Neural progenitor cell (in vitro differentiated cells): ENCODE results near the gene KRTAP5-1. TPM values are rescaled to one million over a fixed set of nuclear protein-coding genes. Genes with fewer than 3 reads are reported as not detected.

Source experiments
- DNase-seq: peaks from one replicate; pipeline ENCODE4 v3.0.0-alpha.2; 2016; ENCODE audit warnings: low spot score
- H2AFZ ChIP-seq: fragments of 200-600 bp; sonication (generic); replicated peaks from 2 replicates; pipeline ENCODE4 v1.6.1; 2016; ENCODE audit warnings: antibody characterized with exemption
- H3F3A ChIP-seq: fragments of 200-600 bp; sonication (generic); 2 replicates; pipeline ENCODE4 v1.6.1; 2016; ENCODE audit warnings: antibody characterized with exemption, low read depth
- H3K27ac ChIP-seq: fragments of 200-600 bp; sonication (generic); 2 replicates; pipeline ENCODE4 v1.5.1; 2016; ENCODE audit warnings: mild to moderate bottlenecking
- H3K27me3 ChIP-seq: fragments of 200-600 bp; sonication (generic); 2 replicates; pipeline ENCODE4 v1.6.1; 2016; ENCODE audit warnings: mild to moderate bottlenecking, moderate library complexity
- H3K36me3 ChIP-seq: fragments of 200-600 bp; sonication (generic); 2 replicates; pipeline ENCODE4 v1.5.1; 2016
- H3K4me1 ChIP-seq: fragments of 200-600 bp; sonication (generic); 2 replicates; pipeline ENCODE4 v1.6.1; 2016; ENCODE audit warnings: mixed run types
- H3K4me2 ChIP-seq: fragments of 200-600 bp; sonication (generic); 2 replicates; pipeline ENCODE4 v1.6.1; 2016
- H3K4me3 ChIP-seq: fragments of 200-600 bp; sonication (generic); 2 replicates; pipeline ENCODE4 v1.5.1; 2016
- H3K79me2 ChIP-seq: fragments of 200-600 bp; sonication (generic); 2 replicates; pipeline ENCODE4 v1.6.1; 2016; ENCODE audit warnings: low read depth
- H3K9ac ChIP-seq: fragments of 200-600 bp; sonication (generic); 2 replicates; pipeline ENCODE4 v1.6.1; 2016
- H3K9me3 ChIP-seq: fragments of 200-600 bp; sonication (generic); 2 replicates; pipeline ENCODE4 v1.5.1; 2016; ENCODE audit warnings: low read depth
- H4K20me1 ChIP-seq: fragments of 200-600 bp; sonication (generic); 2 replicates; pipeline ENCODE4 v1.6.1; 2016; ENCODE audit warnings: low read depth
- H3K27ac Mint-ChIP-seq: 3 replicates; pipeline ENCODE4 v1.8.0; 2021; ENCODE audit warnings: mixed read lengths
- H3K27me3 Mint-ChIP-seq: 2 replicates; pipeline ENCODE4 v1.8.0; 2022; ENCODE audit warnings: low read depth, mild to moderate bottlenecking, inconsistent platforms, moderate library complexity, mixed read lengths; ENCODE audit not compliant: insufficient read depth
- H3K36me3 Mint-ChIP-seq: 3 replicates; pipeline ENCODE4 v1.8.0; 2021; ENCODE audit warnings: mixed read lengths
- H3K4me1 Mint-ChIP-seq: 3 replicates; pipeline ENCODE4 v1.8.0; 2021; ENCODE audit warnings: mixed read lengths
- H3K4me3 Mint-ChIP-seq: 3 replicates; pipeline ENCODE4 v1.8.0; 2021; ENCODE audit warnings: mild to moderate bottlenecking, moderate library complexity, mixed read lengths
- H3K9me3 Mint-ChIP-seq: 3 replicates; pipeline ENCODE4 v1.8.0; 2020; ENCODE audit warnings: mixed read lengths
- EZH2 ChIP-seq: fragments of 200-600 bp; sonication (generic); IDR thresholded peaks from 2 replicates; pipeline ENCODE4 v1.6.1; 2017; ENCODE audit warnings: antibody characterized with exemption, mild to moderate bottlenecking, moderate library complexity
- EZH2phosphoT487 ChIP-seq: fragments of 200-600 bp; sonication (generic); IDR thresholded peaks from 2 replicates; pipeline ENCODE4 v1.6.1; 2017; ENCODE audit warnings: antibody characterized with exemption
- total RNA-seq: library from RNA; depleted of rRNA; stranded (reverse); fragments of >200 nt; gene quantifications from 2 replicates; pipeline ENCODE4 v1.2.3, GENCODE V29; 2015; ENCODE audit warnings: low replicate concordance
- TF ChIP-seq, protein P1 (sequence below): fragments of 200-600 bp; sonication (generic); IDR thresholded peaks from 2 replicates; pipeline ENCODE4 v1.5.1; 2017; ENCODE audit warnings: antibody characterized with exemption, mild to moderate bottlenecking

Gene KRTAP5-1
- total RNA-seq, 1 donor from 2014 or later = not detected

DNA sequence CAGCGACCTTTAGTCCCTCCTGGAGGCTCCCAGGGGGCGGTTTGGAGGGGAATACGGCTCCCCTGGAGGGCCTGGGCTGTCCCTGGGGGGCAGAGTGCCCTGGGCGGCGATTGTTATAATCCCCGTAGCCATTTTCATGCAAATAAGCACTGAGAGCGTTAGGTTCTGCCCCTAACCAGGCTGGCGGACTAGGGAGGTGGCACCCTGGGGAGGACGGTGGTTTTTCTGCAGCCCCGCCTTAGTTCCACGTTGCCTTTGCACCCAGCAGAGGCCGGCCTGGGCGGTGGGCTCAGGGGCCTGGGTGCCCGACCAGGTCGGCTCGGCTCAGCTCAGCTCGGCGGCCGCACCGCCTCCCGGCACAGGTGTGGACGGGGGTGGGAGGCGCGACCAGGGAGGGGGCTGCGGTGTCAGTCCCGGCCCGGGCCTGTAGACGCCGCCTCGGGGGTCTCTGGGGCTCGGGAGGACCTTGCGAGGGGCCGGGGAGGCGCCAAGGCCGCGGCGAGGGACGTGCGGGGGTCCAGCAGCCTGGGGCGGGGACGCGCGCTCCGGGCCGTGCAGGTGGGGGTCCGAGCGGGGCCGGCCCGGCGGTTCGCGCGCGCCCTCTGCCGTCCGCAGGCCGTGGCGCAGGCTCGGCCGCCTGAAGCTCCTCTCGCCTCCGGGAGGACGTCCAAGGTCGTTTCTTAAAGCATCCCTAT, 10.7 kb downstream of the KRTAP5-1 start:
- H3K4me2 ChIP-seq = peak overlapping the region; percentile 75
- H3K4me1 ChIP-seq = peaks cover 15% of the 10 kb centered on the region
- Mint-ChIP-seq H3K27ac (no peak overlapping the region), H3K27me3 (peaks cover 40% of the 10 kb centered on the region), H3K36me3 (no peaks in the 10 kb centered on the region), H3K9me3 (peaks cover 7% of the 10 kb centered on the region), H3K4me3 (peak overlapping the region; percentile 67), H3K4me1 (peaks cover 3% of the 10 kb centered on the region)
- H4K20me1 ChIP-seq = peaks cover 33% of the 10 kb centered on the region
- DNase-seq = peak; percentile 73
- H3K36me3 ChIP-seq = no peaks in the 10 kb centered on the region
- no peaks in the 10 kb centered on the region for H3K9me3 ChIP-seq
- H3K9ac ChIP-seq = no peak overlapping the region
- H3K4me3 ChIP-seq = peak overlapping the region; percentile 42
- H2AFZ ChIP-seq = no peak overlapping the region
- TF ChIP-seq EZH2phosphoT487 (peak; percentile 22), EZH2 (peak; percentile 4)
- TF ChIP-seq, protein P1, sequence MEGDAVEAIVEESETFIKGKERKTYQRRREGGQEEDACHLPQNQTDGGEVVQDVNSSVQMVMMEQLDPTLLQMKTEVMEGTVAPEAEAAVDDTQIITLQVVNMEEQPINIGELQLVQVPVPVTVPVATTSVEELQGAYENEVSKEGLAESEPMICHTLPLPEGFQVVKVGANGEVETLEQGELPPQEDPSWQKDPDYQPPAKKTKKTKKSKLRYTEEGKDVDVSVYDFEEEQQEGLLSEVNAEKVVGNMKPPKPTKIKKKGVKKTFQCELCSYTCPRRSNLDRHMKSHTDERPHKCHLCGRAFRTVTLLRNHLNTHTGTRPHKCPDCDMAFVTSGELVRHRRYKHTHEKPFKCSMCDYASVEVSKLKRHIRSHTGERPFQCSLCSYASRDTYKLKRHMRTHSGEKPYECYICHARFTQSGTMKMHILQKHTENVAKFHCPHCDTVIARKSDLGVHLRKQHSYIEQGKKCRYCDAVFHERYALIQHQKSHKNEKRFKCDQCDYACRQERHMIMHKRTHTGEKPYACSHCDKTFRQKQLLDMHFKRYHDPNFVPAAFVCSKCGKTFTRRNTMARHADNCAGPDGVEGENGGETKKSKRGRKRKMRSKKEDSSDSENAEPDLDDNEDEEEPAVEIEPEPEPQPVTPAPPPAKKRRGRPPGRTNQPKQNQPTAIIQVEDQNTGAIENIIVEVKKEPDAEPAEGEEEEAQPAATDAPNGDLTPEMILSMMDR = peak; percentile 75
- H3K79me2 ChIP-seq = no peaks in the 10 kb centered on the region
- H3K27me3 ChIP-seq = peaks cover 92% of the 10 kb centered on the region
- peaks cover 23% of the 10 kb centered on the region for H3F3A ChIP-seq
- no peak overlapping the region for H3K27ac ChIP-seq

DNA sequence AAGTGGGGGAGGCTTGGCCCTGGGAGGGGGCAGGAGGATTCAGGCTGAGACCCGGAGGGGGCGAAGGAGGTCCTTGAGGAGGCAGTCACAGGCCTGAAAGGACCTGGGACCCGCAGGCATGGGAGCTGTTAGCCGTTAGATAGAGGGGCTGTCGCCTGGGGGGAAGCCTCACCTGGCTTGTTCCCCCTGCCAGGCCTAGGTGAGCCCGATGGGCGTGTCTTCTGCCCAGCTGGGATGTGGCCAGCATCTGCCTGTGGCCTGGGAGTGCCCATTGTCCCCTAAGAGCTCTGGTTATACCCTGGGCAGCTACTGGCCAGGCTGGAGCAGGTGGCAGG, 11.2 kb downstream of the KRTAP5-1 start:
- no peak overlapping the region for H3K27ac Mint-ChIP-seq
- H3K27me3 Mint-ChIP-seq = peaks cover 37% of the 10 kb centered on the region

DNA sequence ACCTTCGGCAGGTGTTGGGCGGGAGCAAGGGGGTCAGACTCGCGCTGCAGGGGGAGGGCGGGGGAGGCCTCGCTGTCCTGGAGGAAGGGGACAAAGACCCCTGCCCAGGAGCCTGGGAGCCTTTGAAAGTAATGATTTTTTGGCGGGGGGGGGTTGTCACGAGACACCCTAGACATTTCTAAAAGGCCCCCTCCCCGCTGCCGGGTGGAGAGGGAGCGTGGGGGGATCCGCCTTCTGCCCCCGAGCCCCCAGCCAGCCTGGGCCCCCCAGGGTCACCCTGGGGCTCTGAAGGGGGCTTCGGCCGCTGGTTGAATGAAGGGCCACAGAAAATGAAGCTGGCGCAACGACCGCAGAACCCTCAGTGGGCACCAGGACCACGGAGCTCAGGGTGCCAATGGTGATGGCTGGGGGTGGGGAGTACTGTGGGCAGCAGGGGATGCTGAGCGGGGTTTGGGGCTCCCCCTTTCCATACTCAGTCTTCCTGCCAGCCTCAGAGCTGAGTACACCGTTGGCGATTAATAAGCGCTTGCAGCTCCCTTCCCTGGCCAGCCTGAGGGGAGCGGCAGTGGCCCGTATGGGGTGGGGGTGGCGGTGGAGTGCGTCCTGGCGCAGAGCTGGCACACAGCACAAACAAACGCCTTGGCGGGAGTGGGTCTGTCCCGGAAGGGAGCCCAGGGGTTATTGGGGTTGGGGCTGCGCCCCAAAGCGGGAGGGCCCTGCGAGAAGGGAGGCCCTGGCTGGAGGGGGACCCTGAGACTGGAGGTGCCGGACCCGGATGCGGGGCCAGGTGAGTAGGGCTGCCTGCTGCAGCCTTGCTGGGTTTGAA, 11.8 kb downstream of the KRTAP5-1 start:
- Histone ChIP-seq H3K4me2 (peak overlapping the region; percentile 86), H3K27me3 (peaks cover 93% of the 10 kb centered on the region), H3K9ac (no peak overlapping the region), H3K79me2 (no peaks in the 10 kb centered on the region), H4K20me1 (peaks cover 33% of the 10 kb centered on the region), H3F3A (peaks cover 23% of the 10 kb centered on the region), H2AFZ (no peak overlapping the region), H3K9me3 (no peaks in the 10 kb centered on the region), H3K27ac (no peak overlapping the region), H3K36me3 (no peaks in the 10 kb centered on the region), H3K4me1 (peaks cover 19% of the 10 kb centered on the region), H3K4me3 (peak overlapping the region; percentile 62)
- Mint-ChIP-seq H3K4me3 (peak overlapping the region; percentile 74), H3K9me3 (peaks cover 3% of the 10 kb centered on the region), H3K4me1 (peaks cover 12% of the 10 kb centered on the region), H3K27me3 (peaks cover 39% of the 10 kb centered on the region), H3K36me3 (no peaks in the 10 kb centered on the region), H3K27ac (no peak overlapping the region)
- DNase-seq = no peak
- TF ChIP-seq, protein P1 = no peak
- TF ChIP-seq EZH2 (peak; percentile 79), EZH2phosphoT487 (peak; percentile 78)

More for the DNA sequence above, 11.2 kb downstream of the KRTAP5-1 start:
- Histone ChIP-seq H3K9ac (no peak overlapping the region), H3K79me2 (no peaks in the 10 kb centered on the region), H3K27ac (no peak overlapping the region), H3K9me3 (no peaks in the 10 kb centered on the region), H2AFZ (no peak overlapping the region), H3K4me3 (no peak overlapping the region), H3F3A (peaks cover 23% of the 10 kb centered on the region), H3K36me3 (no peaks in the 10 kb centered on the region), H3K27me3 (peaks cover 93% of the 10 kb centered on the region), H3K4me2 (peak overlapping the region; percentile 75), H3K4me1 (peaks cover 15% of the 10 kb centered on the region), H4K20me1 (peaks cover 33% of the 10 kb centered on the region)
- no peak for DNase-seq
- TF ChIP-seq, protein P1 = no peak
- TF ChIP-seq EZH2 (no peak), EZH2phosphoT487 (no peak)
- Mint-ChIP-seq H3K4me1 (peaks cover 6% of the 10 kb centered on the region), H3K9me3 (peaks cover 5% of the 10 kb centered on the region), H3K4me3 (peak overlapping the region; percentile 50), H3K36me3 (no peaks in the 10 kb centered on the region)
